ENCODE results near the gene GKN2.

Gene GKN2

GRCh38 chr2:68935471-68935870 is 17.2 kb downstream of the GKN2 start:
- Histone ChIP-seq H2BK15ac (replicated peaks; ENCODE audit: low read depth) (no peak overlapping the region), H3K4me2 (ENCODE audit: low read length) (no peak overlapping the region), H3K18ac (ENCODE audit: low read length) (no peak overlapping the region), H3K9ac (ENCODE audit: low read length) (no peak overlapping the region), H2AK5ac (ENCODE audit: low read length) (no peak overlapping the region), H3K79me2 (ENCODE audit: control insufficient read depth, insufficient read depth, low read length) (no peaks in the 10 kb centered on the region), H3K56ac (ENCODE audit: low read length) (no peak overlapping the region), H4K8ac (ENCODE audit: low read depth, low read length) (no peak overlapping the region), H2BK120ac (ENCODE audit: low read depth, low read length) (no peak overlapping the region), H3K36me3 (ENCODE audit: control insufficient read depth, insufficient read depth, low read length) (no peaks in the 10 kb centered on the region), H3K27me3 (ENCODE audit: insufficient read depth, low read length, poor library complexity) (no peaks in the 10 kb centered on the region), H2BK5ac (ENCODE audit: low read length) (no peak overlapping the region), H3K4me3 (ENCODE audit: low read length) (no peak overlapping the region), H4K5ac (ENCODE audit: low read length) (no peak overlapping the region), H3K27ac (ENCODE audit: low read depth, low read length) (no peak overlapping the region), H3K79me1 (ENCODE audit: low read length) (no peaks in the 10 kb centered on the region), H3K23ac (ENCODE audit: low read length) (no peak overlapping the region), H3K4ac (ENCODE audit: low read depth, low read length) (no peak overlapping the region), H3K4me1 (ENCODE audit: control insufficient read depth, low read depth, low read length) (no peaks in the 10 kb centered on the region)
- DNase-seq: no peak
- no CpG with 5 or more reads among the region's 5 CpGs for WGBS (ENCODE audit: extremely low coverage, insufficient coverage, low lambda C conversion rate)

GRCh38 chr2:68934021-68934420 is 18.7 kb downstream of the GKN2 start:
- Histone ChIP-seq H2AK5ac (ENCODE audit: low read length) (no peak overlapping the region), H3K18ac (ENCODE audit: low read length) (no peak overlapping the region), H3K4me1 (ENCODE audit: control insufficient read depth, low read depth, low read length) (no peaks in the 10 kb centered on the region), H3K56ac (ENCODE audit: low read length) (no peak overlapping the region), H3K36me3 (ENCODE audit: control insufficient read depth, insufficient read depth, low read length) (no peaks in the 10 kb centered on the region), H3K9ac (ENCODE audit: low read length) (no peak overlapping the region), H3K27ac (ENCODE audit: low read depth, low read length) (no peak overlapping the region), H4K5ac (ENCODE audit: low read length) (no peak overlapping the region), H3K4ac (ENCODE audit: low read depth, low read length) (no peak overlapping the region), H4K8ac (ENCODE audit: low read depth, low read length) (no peak overlapping the region), H3K27me3 (ENCODE audit: insufficient read depth, low read length, poor library complexity) (no peaks in the 10 kb centered on the region), H3K23ac (ENCODE audit: low read length) (no peak overlapping the region), H3K79me1 (ENCODE audit: low read length) (no peaks in the 10 kb centered on the region), H3K4me2 (ENCODE audit: low read length) (no peak overlapping the region), H2BK15ac (replicated peaks; ENCODE audit: low read depth) (no peak overlapping the region), H2BK5ac (ENCODE audit: low read length) (no peak overlapping the region), H2BK120ac (ENCODE audit: low read depth, low read length) (no peak overlapping the region), H3K4me3 (ENCODE audit: low read length) (no peak overlapping the region), H3K79me2 (ENCODE audit: control insufficient read depth, insufficient read depth, low read length) (no peaks in the 10 kb centered on the region)
- DNase-seq: no peak
- no CpG with 5 or more reads among the region's 3 CpGs for WGBS (ENCODE audit: extremely low coverage, insufficient coverage, low lambda C conversion rate)

GRCh38 chr2:68932402-68932801 is 20.3 kb downstream of the GKN2 start:
- H4K8ac ChIP-seq (ENCODE audit: low read depth, low read length): no peak overlapping the region
- H3K56ac ChIP-seq (ENCODE audit: low read length): no peak overlapping the region
- no peaks in the 10 kb centered on the region for H3K4me1 ChIP-seq (ENCODE audit: control insufficient read depth, low read depth, low read length)
- DNase-seq: peak; percentile 14
- WGBS (ENCODE audit: extremely low coverage, insufficient coverage, low lambda C conversion rate): no CpG with 5 or more reads among the region's 4 CpGs
- no peak overlapping the region for H2BK120ac ChIP-seq (ENCODE audit: low read depth, low read length)
- no peaks in the 10 kb centered on the region for H3K79me2 ChIP-seq (ENCODE audit: control insufficient read depth, insufficient read depth, low read length)
- H3K9ac ChIP-seq (ENCODE audit: low read length): no peak overlapping the region
- no peak overlapping the region for H3K4me3 ChIP-seq (ENCODE audit: low read length)
- no peak overlapping the region for H4K5ac ChIP-seq (ENCODE audit: low read length)
- no peak overlapping the region for H3K4me2 ChIP-seq (ENCODE audit: low read length)
- H3K36me3 ChIP-seq (ENCODE audit: control insufficient read depth, insufficient read depth, low read length): no peaks in the 10 kb centered on the region
- H3K18ac ChIP-seq (ENCODE audit: low read length): no peak overlapping the region
- H3K23ac ChIP-seq (ENCODE audit: low read length): no peak overlapping the region
- no peak overlapping the region for H3K4ac ChIP-seq (ENCODE audit: low read depth, low read length)
- H2BK15ac ChIP-seq (replicated peaks; ENCODE audit: low read depth): no peak overlapping the region
- no peak overlapping the region for H2BK5ac ChIP-seq (ENCODE audit: low read length)
- no peak overlapping the region for H3K27ac ChIP-seq (ENCODE audit: low read depth, low read length)
- H2AK5ac ChIP-seq (ENCODE audit: low read length): no peak overlapping the region
- no peaks in the 10 kb centered on the region for H3K79me1 ChIP-seq (ENCODE audit: low read length)
- H3K27me3 ChIP-seq (ENCODE audit: insufficient read depth, low read length, poor library complexity): no peaks in the 10 kb centered on the region

- Histone ChIP-seq H3K36me3 (ENCODE audit: control insufficient read depth, insufficient read depth, low read length) (no peaks in the 10 kb centered on the region), H2BK5ac (ENCODE audit: low read length) (no peak overlapping the region), H2AK5ac (ENCODE audit: low read length) (no peak overlapping the region), H3K27ac (ENCODE audit: low read depth, low read length) (no peak overlapping the region), H3K23ac (ENCODE audit: low read length) (no peak overlapping the region), H3K27me3 (ENCODE audit: insufficient read depth, low read length, poor library complexity) (no peaks in the 10 kb centered on the region), H3K56ac (ENCODE audit: low read length) (no peak overlapping the region), H3K4me2 (ENCODE audit: low read length) (no peak overlapping the region), H3K18ac (ENCODE audit: low read length) (no peak overlapping the region), H3K4me3 (ENCODE audit: low read length) (no peak overlapping the region), H3K79me2 (ENCODE audit: control insufficient read depth, insufficient read depth, low read length) (no peaks in the 10 kb centered on the region), H3K9ac (ENCODE audit: low read length) (no peak overlapping the region), H4K5ac (ENCODE audit: low read length) (no peak overlapping the region), H3K4ac (ENCODE audit: low read depth, low read length) (no peak overlapping the region), H2BK120ac (ENCODE audit: low read depth, low read length) (no peak overlapping the region), H3K79me1 (ENCODE audit: low read length) (no peaks in the 10 kb centered on the region), H3K4me1 (ENCODE audit: control insufficient read depth, low read depth, low read length) (no peaks in the 10 kb centered on the region), H2BK15ac (replicated peaks; ENCODE audit: low read depth) (no peak overlapping the region), H4K8ac (ENCODE audit: low read depth, low read length) (no peak overlapping the region)
- no peak for DNase-seq
- no CpG with 5 or more reads among the region's 4 CpGs for WGBS (ENCODE audit: extremely low coverage, insufficient coverage, low lambda C conversion rate)
Observed at GRCh38 chr2:68931799-68932198, 20.9 kb downstream of the GKN2 start.

GRCh38 chr2:68931149-68931711 is 21.5 kb downstream of the GKN2 start:
- Histone ChIP-seq H3K4me1 (ENCODE audit: control insufficient read depth, low read depth, low read length) (no peaks in the 10 kb centered on the region), H3K27ac (ENCODE audit: low read depth, low read length) (no peak overlapping the region)
- no CpG with 5 or more reads among the region's 3 CpGs for WGBS (ENCODE audit: extremely low coverage, insufficient coverage, low lambda C conversion rate)

GRCh38 chr2:68926796-68927195 is 25.9 kb downstream of the GKN2 start:
- WGBS (ENCODE audit: extremely low coverage, insufficient coverage, low lambda C conversion rate): no CpG with 5 or more reads among the region's 4 CpGs

More at GRCh38 chr2:68931149-68931711, 21.5 kb downstream of the GKN2 start:
- no peak overlapping the region for H3K4ac ChIP-seq (ENCODE audit: low read depth, low read length)
- H4K8ac ChIP-seq (ENCODE audit: low read depth, low read length): no peak overlapping the region
- no peak overlapping the region for H3K18ac ChIP-seq (ENCODE audit: low read length)
- H3K79me1 ChIP-seq (ENCODE audit: low read length): no peaks in the 10 kb centered on the region
- H2BK5ac ChIP-seq (ENCODE audit: low read length): no peak overlapping the region
- no peaks in the 10 kb centered on the region for H3K27me3 ChIP-seq (ENCODE audit: insufficient read depth, low read length, poor library complexity)
- no peak overlapping the region for H4K5ac ChIP-seq (ENCODE audit: low read length)
- H3K23ac ChIP-seq (ENCODE audit: low read length): no peak overlapping the region
- H3K9ac ChIP-seq (ENCODE audit: low read length): no peak overlapping the region
- H3K4me3 ChIP-seq (ENCODE audit: low read length): no peak overlapping the region
- H3K79me2 ChIP-seq (ENCODE audit: control insufficient read depth, insufficient read depth, low read length): no peaks in the 10 kb centered on the region
- no peak overlapping the region for H3K56ac ChIP-seq (ENCODE audit: low read length)
- H3K4me2 ChIP-seq (ENCODE audit: low read length): no peak overlapping the region
- H2AK5ac ChIP-seq (ENCODE audit: low read length): no peak overlapping the region
- peak; percentile 35 for DNase-seq
- no peaks in the 10 kb centered on the region for H3K36me3 ChIP-seq (ENCODE audit: control insufficient read depth, insufficient read depth, low read length)
- no peak overlapping the region for H2BK120ac ChIP-seq (ENCODE audit: low read depth, low read length)
- no peak overlapping the region for H2BK15ac ChIP-seq (replicated peaks; ENCODE audit: low read depth)

More at GRCh38 chr2:68926796-68927195, 25.9 kb downstream of the GKN2 start:
- Histone ChIP-seq H3K79me1 (ENCODE audit: low read length) (no peaks in the 10 kb centered on the region), H3K27ac (ENCODE audit: low read depth, low read length) (no peak overlapping the region), H2AK5ac (ENCODE audit: low read length) (no peak overlapping the region), H2BK120ac (ENCODE audit: low read depth, low read length) (no peak overlapping the region), H3K9ac (ENCODE audit: low read length) (no peak overlapping the region), H3K79me2 (ENCODE audit: control insufficient read depth, insufficient read depth, low read length) (no peaks in the 10 kb centered on the region), H3K4ac (ENCODE audit: low read depth, low read length) (no peak overlapping the region), H3K4me1 (ENCODE audit: control insufficient read depth, low read depth, low read length) (no peaks in the 10 kb centered on the region), H4K8ac (ENCODE audit: low read depth, low read length) (no peak overlapping the region), H3K4me2 (ENCODE audit: low read length) (no peak overlapping the region), H3K56ac (ENCODE audit: low read length) (no peak overlapping the region), H2BK15ac (replicated peaks; ENCODE audit: low read depth) (no peak overlapping the region), H3K4me3 (ENCODE audit: low read length) (no peak overlapping the region), H4K5ac (ENCODE audit: low read length) (no peak overlapping the region), H2BK5ac (ENCODE audit: low read length) (no peak overlapping the region), H3K36me3 (ENCODE audit: control insufficient read depth, insufficient read depth, low read length) (no peaks in the 10 kb centered on the region), H3K18ac (ENCODE audit: low read length) (no peak overlapping the region), H3K27me3 (ENCODE audit: insufficient read depth, low read length, poor library complexity) (no peaks in the 10 kb centered on the region), H3K23ac (ENCODE audit: low read length) (no peak overlapping the region)
- peak; percentile 21 for DNase-seq
